A673 (cell line): ENCODE data around the gene EIF2AK3.
A peak's percentile ranks its signal among the peaks of the same experiment; 100 is the strongest.

Experiments
- EZH2 ChIP-seq: fragments of 200-600 bp; sonication (generic); IDR thresholded peaks from 2 replicates; pipeline ENCODE4 v1.6.1; 2017; ENCODE audit warnings: borderline replicate concordance, low read depth, mild to moderate bottlenecking, mixed read lengths, antibody characterized with exemption, low read length; ENCODE audit not compliant: poor library complexity, severe bottlenecking
- TF ChIP-seq, protein P1 (sequence below): fragments of 300-800, 200-600 bp; sonication (generic); conservative IDR thresholded peaks from 2 replicates; pipeline ENCODE4 v1.5.1; 2017; ENCODE audit warnings: low read depth, mild to moderate bottlenecking, antibody characterized with exemption, low read length, moderate library complexity, mixed read lengths

DNA sequence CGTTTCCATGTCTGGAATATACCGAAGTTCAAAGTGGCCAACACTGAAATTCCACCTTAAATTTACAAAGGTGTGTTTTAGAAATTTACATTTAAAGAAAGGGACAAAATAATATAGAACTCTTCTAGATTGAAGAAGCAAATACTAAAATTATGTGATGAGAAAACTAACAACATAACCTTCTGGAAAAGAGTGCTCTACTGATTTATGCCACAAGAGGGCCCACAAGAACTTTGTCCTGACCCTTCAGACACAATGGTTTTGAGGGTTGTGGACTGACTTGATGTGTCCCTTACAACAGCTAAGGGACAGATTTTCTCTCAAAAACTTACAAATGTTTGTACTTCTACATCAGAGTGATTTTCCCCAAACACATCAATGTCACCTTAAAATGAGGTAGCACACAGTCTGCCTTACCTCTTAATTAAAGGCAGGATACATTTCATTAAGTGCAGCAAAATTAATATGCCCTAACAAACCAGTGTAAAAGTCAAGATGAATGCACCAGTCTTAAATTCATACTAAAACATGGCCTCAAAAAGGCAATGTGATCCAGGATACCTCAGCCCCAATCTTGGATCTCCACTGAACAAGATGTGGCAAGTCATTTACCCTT is 36.2 kb downstream of the EIF2AK3 start:
- TF ChIP-seq, protein P1, sequence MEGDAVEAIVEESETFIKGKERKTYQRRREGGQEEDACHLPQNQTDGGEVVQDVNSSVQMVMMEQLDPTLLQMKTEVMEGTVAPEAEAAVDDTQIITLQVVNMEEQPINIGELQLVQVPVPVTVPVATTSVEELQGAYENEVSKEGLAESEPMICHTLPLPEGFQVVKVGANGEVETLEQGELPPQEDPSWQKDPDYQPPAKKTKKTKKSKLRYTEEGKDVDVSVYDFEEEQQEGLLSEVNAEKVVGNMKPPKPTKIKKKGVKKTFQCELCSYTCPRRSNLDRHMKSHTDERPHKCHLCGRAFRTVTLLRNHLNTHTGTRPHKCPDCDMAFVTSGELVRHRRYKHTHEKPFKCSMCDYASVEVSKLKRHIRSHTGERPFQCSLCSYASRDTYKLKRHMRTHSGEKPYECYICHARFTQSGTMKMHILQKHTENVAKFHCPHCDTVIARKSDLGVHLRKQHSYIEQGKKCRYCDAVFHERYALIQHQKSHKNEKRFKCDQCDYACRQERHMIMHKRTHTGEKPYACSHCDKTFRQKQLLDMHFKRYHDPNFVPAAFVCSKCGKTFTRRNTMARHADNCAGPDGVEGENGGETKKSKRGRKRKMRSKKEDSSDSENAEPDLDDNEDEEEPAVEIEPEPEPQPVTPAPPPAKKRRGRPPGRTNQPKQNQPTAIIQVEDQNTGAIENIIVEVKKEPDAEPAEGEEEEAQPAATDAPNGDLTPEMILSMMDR = peak; percentile 80
- TF ChIP-seq EZH2 = no peak
